GM19395 (cell line): ENCODE measurements around the gene B3GALNT2.

Experiments
- ATAC-seq: cut with Tn5 transposase; IDR thresholded peaks from one replicate; pipeline ENCODE4 v1.9.1; 2021; ENCODE audit warnings: mild to moderate bottlenecking, moderate library complexity; ENCODE audit not compliant: unreplicated experiment

B3GALNT2 gene

DNA sequence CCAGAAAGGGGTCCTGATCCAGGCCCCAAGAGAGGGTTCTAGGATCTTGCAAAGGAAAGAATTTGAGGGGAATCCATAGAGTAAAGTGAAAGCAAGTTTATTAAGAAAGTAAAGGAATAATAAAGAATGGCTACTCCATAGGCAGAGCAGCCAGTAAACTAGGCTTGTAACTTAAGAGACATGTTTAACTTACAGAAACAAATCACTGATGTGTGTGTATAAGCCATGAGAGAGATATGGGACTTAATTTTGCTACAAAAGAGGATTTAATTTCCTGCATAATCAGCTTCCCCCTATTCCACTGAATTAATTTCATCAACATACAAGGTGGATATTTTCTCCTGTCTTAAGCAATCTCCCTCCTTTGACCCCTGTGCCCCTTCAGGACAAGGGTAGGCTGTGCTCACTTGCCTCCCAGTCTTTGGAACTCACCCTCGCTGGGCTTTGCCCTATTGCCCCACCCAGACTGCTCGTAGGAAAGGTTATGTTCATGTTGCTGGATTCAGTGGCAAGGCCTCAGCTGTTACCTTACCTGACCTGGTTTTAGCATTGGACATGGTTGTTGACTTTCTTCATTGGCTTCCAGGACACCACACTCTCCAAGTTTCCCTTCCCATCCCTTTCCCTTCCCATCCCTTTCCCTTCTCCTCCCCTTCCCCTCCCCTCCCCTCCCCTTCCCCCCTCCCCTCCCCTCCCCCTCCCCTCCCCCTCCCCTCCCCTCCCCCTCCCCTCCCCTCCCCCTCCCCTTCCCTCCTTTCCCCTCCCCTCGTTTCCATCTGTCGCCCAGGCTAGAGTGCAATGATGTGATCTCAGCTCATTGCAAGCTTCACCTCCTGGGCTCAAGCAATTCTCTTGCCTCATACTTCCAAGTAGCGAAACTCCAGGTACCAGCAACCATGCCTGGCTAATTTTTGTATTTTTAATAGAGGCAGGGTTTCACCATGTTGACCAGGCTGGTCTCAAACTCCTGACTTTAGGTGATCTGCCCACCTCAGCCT is 92.5 kb downstream of the B3GALNT2 start:
- ATAC-seq, result no peak

GRCh38 chr1:235410467-235410866 is 93.8 kb downstream of the B3GALNT2 start:
- no peak for ATAC-seq

DNA sequence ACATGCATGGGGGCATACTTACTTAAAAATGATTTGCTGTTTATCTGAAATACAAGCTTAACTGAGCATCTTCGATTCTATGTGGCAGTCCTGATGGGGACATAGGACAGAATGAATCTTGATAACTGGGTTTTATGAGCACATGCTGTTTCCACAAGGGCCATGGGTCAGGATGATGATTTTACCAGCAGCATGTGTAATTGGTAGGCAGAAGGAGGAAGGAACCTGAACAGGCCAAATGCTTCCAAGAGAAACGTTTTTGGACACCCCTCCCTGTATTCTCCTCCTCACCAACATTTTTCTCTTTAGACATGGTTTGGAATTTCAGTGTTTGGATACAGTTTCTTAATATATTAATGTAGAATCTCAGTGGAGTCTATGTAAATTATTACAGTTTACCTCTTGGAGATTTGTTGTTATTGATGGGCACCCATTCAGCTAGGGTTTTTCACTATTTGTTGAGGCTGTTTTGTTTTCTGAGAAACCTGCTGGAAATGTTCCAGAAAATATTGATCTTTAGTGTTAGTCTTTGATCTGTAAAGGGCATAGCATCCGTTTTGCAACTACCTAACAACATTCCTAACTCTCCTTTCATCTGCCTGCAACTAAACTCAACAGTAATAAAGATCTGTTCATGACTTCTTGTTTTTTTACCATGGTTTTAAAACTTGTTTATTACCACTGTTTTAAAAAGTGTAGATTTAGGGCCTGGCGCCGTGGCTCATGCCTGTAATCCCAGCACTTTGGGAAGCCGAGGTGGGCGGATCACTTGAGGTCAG is 95.0 kb downstream of the B3GALNT2 start:
- ATAC-seq, result no peak

- ATAC-seq, result no peak
These were observed 95.7 kb downstream of the B3GALNT2 start for GRCh38 chr1:235408503-235408960.

- ATAC-seq, result no peak
These were observed 96.8 kb downstream of the B3GALNT2 start for GRCh38 chr1:235407419-235407818.

DNA sequence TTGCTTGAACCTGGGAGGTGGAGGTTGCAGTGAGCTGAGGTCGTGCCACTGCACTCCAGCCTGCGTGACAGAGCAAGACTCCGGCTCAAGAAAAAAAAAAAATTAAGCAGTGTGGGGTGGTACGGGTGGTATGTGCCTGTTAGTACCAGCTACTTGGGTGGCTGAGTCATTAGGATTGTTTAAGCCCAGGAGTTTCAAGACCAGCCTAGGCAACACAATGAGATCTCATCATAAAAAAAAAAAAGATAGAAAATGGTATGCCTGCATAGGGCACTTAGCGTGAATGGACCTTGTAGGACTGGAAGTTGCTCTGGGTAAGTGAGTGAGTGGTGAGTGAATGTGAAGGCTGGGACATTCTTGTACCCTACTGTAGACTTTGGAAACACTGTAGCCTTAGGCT is 100.1 kb downstream of the B3GALNT2 start:
- no peak for ATAC-seq

GRCh38 chr1:235403593-235403992 is 100.7 kb downstream of the B3GALNT2 start:
- ATAC-seq, result no peak

DNA sequence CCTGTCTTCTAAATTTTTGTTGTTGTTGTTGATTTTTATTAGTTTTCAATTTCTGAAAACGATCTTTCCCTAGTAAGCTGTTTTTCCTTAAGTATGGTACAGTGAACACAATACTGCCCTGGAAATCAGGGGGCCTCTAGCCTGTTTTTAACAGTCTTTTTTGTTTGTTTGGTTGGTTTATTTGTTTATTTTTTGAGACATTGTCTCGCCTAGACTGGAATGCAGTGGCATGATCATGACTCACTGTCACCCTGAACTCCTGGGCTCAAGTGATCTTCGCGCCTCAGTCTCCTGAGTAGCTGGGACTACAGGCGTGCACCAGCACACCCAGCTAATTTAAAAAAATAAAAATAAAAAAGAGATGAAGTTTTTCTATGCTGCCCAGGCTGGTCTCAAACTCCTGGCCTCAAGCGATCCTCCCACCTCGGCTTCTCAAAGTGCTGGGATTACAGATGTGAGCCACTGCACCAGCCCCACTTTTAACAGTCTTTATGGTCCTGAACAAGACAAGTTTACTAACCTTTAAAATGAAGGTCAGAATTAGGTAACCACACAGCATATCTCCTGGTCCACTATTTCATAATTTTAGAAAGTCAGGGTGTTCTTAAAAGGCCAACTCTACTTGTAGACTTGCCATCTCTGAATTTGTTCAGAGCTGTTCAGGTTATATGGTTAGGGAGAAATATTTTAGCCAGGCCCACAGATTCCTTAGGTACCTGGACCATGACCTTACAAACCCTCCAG is 101.6 kb downstream of the B3GALNT2 start:
- ATAC-seq, result no peak

DNA sequence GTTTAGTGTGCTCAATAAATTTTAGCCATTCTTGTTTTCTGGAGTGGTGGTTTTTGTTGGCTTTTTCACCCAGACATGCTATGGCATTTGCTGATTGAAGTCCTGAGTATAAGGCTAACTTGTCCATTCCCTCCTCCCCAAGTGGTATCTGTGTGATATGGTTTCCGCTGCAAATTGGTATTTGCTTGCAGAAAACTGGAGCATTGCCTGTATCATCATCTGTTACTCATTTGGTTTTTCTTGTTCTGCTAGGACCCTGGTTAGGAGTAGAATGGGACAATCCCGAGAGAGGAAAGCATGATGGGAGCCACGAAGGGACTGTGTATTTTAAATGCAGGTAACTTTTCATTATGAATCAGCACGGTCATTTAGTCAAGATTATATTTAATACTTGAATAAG is 103.0 kb downstream of the B3GALNT2 start:
- ATAC-seq, result no peak
